ENCODE data around the gene ICAM1. TPM values are rescaled to one million over a fixed set of nuclear protein-coding genes. Genes with fewer than 3 reads are reported as not detected.

The ICAM1 gene
- 7.5 and 20.7 TPM in 2 replicates for total RNA-seq (ENCODE audit: low replicate concordance)

GRCh38 chr19:10270616-10271394 lies at the start of gene ICAM1:
Gene ICAM1 (plus strand): TSS chr19:10271120. CDS start chr19:10271160, 40 bp downstream.

GRCh38 chr19:10230861-10231611 lies 39.9 kb upstream of the ICAM1 start, which contains the start of gene S1PR2:
Gene S1PR2 (minus strand): TSS chr19:10231331. CDS start chr19:10224905, 6,426 bp downstream.

GRCh38 chr19:10251792-10252694 lies 18.9 kb upstream of the ICAM1 start, which contains the start of gene MRPL4:
Gene MRPL4 (plus strand): TSS chr19:10252214. CDS start chr19:10252254, 40 bp downstream.

GRCh38 chr19:10286803-10287737 lies 16.1 kb downstream of the ICAM1 start, which contains the start of gene ICAM4:
Gene ICAM4 (plus strand): TSS chr19:10286955. CDS start chr19:10287013, 58 bp downstream.

GRCh38 chr19:10289836-10290356 lies 19.0 kb downstream of the ICAM1 start, which contains the start of gene ICAM5:
Gene ICAM5 (plus strand): TSS chr19:10289952. CDS start chr19:10290044, 92 bp downstream.

GRCh38 chr19:10309423-10309822 lies 38.5 kb downstream of the ICAM1 start, which contains the start of gene ZGLP1:
Gene ZGLP1 (minus strand): TSS chr19:10309815.

GRCh38 chr19:10315335-10316214 lies 44.7 kb downstream of the ICAM1 start, which contains the start of gene FDX2:
Gene FDX2 (minus strand): TSS chr19:10316015. CDS start chr19:10315996, 19 bp downstream.

GRCh38 chr19:10332965-10333757 lies 62.2 kb downstream of the ICAM1 start, which contains the start of gene RAVER1:
Gene RAVER1 (minus strand): TSS chr19:10333529. CDS start chr19:10333507, 22 bp downstream.

Other genes with a start within 250 kb of the ICAM1 start
- 16.0 and 22.7 TPM in 2 replicates for gene SHFL, start 184.8 kb upstream of the ICAM1 start, total RNA-seq (ENCODE audit: low replicate concordance)
- under 0.01 and 0.45 TPM in 2 replicates for gene ANGPTL6, start 168.4 kb upstream of the ICAM1 start, total RNA-seq (ENCODE audit: low replicate concordance)
- 25.2 and 32.5 TPM in 2 replicates for gene PPAN, start 164.8 kb upstream of the ICAM1 start, total RNA-seq (ENCODE audit: low replicate concordance)
- gene P2RY11, start 159.4 kb upstream of the ICAM1 start, total RNA-seq (ENCODE audit: low replicate concordance), result 2.0 and 4.0 TPM in 2 replicates
- gene EIF3G, start 151.2 kb upstream of the ICAM1 start, total RNA-seq (ENCODE audit: low replicate concordance), result 343 and 390 TPM in 2 replicates
- gene DNMT1, start 76.2 kb upstream of the ICAM1 start, total RNA-seq (ENCODE audit: low replicate concordance), result 16.6 and 23.2 TPM in 2 replicates
- 9.3 and 22.9 TPM in 2 replicates for gene S1PR2, start 39.8 kb upstream of the ICAM1 start, total RNA-seq (ENCODE audit: low replicate concordance)
- 5.7 and 18.0 TPM in 2 replicates for gene MRPL4, start 18.9 kb upstream of the ICAM1 start, total RNA-seq (ENCODE audit: low replicate concordance)
- gene ICAM4, start 15.8 kb downstream of the ICAM1 start, total RNA-seq (ENCODE audit: low replicate concordance), result 0.45 and 0.82 TPM in 2 replicates
- 0.94 and 1.7 TPM in 2 replicates for gene ICAM5, start 18.8 kb downstream of the ICAM1 start, total RNA-seq (ENCODE audit: low replicate concordance)
- gene ZGLP1, start 38.7 kb downstream of the ICAM1 start, total RNA-seq (ENCODE audit: low replicate concordance), result 0.23 and 0.30 TPM in 2 replicates
- gene FDX2, start 44.9 kb downstream of the ICAM1 start, total RNA-seq (ENCODE audit: low replicate concordance), result 7.1 and 21.8 TPM in 2 replicates
- gene RAVER1, start 62.4 kb downstream of the ICAM1 start, total RNA-seq (ENCODE audit: low replicate concordance), result 8.2 and 10.9 TPM in 2 replicates
- 15.1 and 21.7 TPM in 2 replicates for gene ICAM3, start 68.5 kb downstream of the ICAM1 start, total RNA-seq (ENCODE audit: low replicate concordance)
- 70.4 and 104 TPM in 2 replicates for gene TYK2, start 109.5 kb downstream of the ICAM1 start, total RNA-seq (ENCODE audit: low replicate concordance)
- 256 and 276 TPM in 2 replicates for gene CDC37, start 132.4 kb downstream of the ICAM1 start, total RNA-seq (ENCODE audit: low replicate concordance)
- gene PDE4A, start 149.4 kb downstream of the ICAM1 start, total RNA-seq (ENCODE audit: low replicate concordance), result 2.5 and 2.9 TPM in 2 replicates
- 71.8 and 163 TPM in 2 replicates for gene KEAP1, start 232.2 kb downstream of the ICAM1 start, total RNA-seq (ENCODE audit: low replicate concordance)
- gene S1PR5, start 246.3 kb downstream of the ICAM1 start, total RNA-seq (ENCODE audit: low replicate concordance), result 0.82 and 2.3 TPM in 2 replicates